GM12874 (cell line): ENCODE results near the gene MATN3.

Experiments
- TF ChIP-seq, protein P1 (sequence below): IDR thresholded peaks from 2 replicates; pipeline ENCODE4 v1.5.1; 2011; ENCODE audit warnings: low read depth, mild to moderate bottlenecking, control low read depth, low read length, moderate library complexity; ENCODE audit not compliant: insufficient read depth

Gene MATN3

GRCh38 chr2:20052861-20053281 is 40.4 kb upstream of the MATN3 start:
- TF ChIP-seq, protein P1, sequence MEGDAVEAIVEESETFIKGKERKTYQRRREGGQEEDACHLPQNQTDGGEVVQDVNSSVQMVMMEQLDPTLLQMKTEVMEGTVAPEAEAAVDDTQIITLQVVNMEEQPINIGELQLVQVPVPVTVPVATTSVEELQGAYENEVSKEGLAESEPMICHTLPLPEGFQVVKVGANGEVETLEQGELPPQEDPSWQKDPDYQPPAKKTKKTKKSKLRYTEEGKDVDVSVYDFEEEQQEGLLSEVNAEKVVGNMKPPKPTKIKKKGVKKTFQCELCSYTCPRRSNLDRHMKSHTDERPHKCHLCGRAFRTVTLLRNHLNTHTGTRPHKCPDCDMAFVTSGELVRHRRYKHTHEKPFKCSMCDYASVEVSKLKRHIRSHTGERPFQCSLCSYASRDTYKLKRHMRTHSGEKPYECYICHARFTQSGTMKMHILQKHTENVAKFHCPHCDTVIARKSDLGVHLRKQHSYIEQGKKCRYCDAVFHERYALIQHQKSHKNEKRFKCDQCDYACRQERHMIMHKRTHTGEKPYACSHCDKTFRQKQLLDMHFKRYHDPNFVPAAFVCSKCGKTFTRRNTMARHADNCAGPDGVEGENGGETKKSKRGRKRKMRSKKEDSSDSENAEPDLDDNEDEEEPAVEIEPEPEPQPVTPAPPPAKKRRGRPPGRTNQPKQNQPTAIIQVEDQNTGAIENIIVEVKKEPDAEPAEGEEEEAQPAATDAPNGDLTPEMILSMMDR, result no peak

GRCh38 chr2:20052229-20052851 is 39.9 kb upstream of the MATN3 start:
- TF ChIP-seq, protein P1, result no peak

GRCh38 chr2:20051532-20052228 is 39.2 kb upstream of the MATN3 start, which contains the start of gene LAPTM4A:
Gene LAPTM4A, minus strand, starts transcription at chr2:20051628. Its CDS starts 108 bp downstream, at chr2:20051520.
- TF ChIP-seq, protein P1, result no peak

DNA sequence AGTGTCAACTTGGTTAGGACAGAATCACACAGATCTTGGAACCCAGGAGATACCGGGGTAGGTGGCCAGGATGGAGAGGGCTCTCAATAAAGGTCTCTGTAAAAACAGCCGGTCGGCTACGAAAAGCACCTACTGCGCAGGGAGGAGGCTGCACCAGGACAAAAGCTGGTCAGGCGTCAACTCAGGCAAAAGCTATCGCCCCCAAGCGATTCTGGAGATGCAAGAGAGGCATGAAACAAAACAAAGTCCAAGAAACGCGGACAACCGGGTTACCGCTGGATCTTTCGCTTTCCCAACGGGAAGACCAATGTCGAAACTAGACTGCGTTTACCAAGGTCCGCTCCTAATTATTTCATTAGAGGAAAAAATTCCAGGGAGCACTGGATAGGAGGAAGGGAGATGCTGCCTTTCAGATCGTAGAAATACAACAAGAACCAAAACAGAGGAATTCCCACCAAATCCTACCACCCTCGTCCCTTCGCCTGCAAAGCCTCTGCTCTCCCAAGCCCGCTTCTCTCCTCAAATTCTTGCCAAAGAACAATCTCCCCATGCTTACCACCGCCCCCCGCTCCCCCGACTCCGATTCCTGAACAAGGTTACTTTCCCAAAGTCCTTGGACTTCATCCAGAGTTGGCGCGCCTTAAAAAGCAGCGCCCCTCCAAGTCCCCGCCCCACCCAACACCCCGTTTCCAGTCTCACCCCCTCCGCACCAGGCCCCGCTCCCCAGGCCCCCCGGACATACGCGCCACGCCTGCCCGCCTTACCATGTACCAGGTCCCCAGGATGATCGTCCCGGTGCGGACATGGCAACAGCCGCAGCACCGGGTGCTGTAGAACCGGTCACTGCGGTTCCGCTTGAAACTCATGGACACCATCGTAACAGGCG is 38.4 kb upstream of the MATN3 start:
- TF ChIP-seq, protein P1, result no peak

GRCh38 chr2:20050104-20050645 is 37.7 kb upstream of the MATN3 start:
- TF ChIP-seq, protein P1, result no peak

- TF ChIP-seq, protein P1, result no peak
Measured at GRCh38 chr2:20049637-20050036, 37.2 kb upstream of the MATN3 start.
